ENCODE results near the gene LINGO1.

- no peak for TF ChIP-seq CTCF (IDR thresholded peaks at IDR 0.05)
- TF ChIP-seq POLR2A (IDR thresholded peaks at IDR 0.05): no peak
Observed at GRCh38 chr15:77606142-77607034, 26.3 kb downstream of the LINGO1 start.
